Nephron progenitor cell (in vitro differentiated cells): ENCODE data around the gene GSTP1.
"Not testable (repeated sequence)": the region's sequence is repeated elsewhere in the genome, so short reads cannot be mapped to it uniquely, and the experiment has no call there.

Source experiments
- DNase-seq: peaks from one replicate; pipeline ENCODE4 v3.0.0; 2021
- H3K27ac Mint-ChIP-seq: 2 replicates; pipeline ENCODE4 v1.8.0; 2021; ENCODE audit warnings: mild to moderate bottlenecking, moderate library complexity, mixed read lengths
- H3K27me3 Mint-ChIP-seq: 2 replicates; pipeline ENCODE4 v1.8.0; 2021; ENCODE audit warnings: mild to moderate bottlenecking, low read depth, mixed read lengths; ENCODE audit not compliant: poor library complexity
- H3K36me3 Mint-ChIP-seq: 2 replicates; pipeline ENCODE4 v1.8.0; 2021; ENCODE audit warnings: low read depth, mixed read lengths
- H3K4me1 Mint-ChIP-seq: 2 replicates; pipeline ENCODE4 v1.8.0; 2021; ENCODE audit warnings: mixed read lengths
- H3K4me3 Mint-ChIP-seq: 2 replicates; pipeline ENCODE4 v1.8.0; 2021; ENCODE audit warnings: mild to moderate bottlenecking, moderate library complexity, mixed read lengths
- H3K9me3 Mint-ChIP-seq: 2 replicates; pipeline ENCODE4 v1.8.0; 2021; ENCODE audit warnings: mild to moderate bottlenecking, moderate library complexity, mixed read lengths
- CTCF ChIP-seq: fragments of 200-600 bp; sonication (generic); IDR thresholded peaks from 2 replicates; pipeline ENCODE4 v1.5.0; 2021; ENCODE audit warnings: antibody characterized with exemption

The GSTP1 gene

GRCh38 chr11:67599149-67599548, 15.5 kb downstream of the GSTP1 start:
- TF ChIP-seq CTCF, result no peak
- Mint-ChIP-seq H3K36me3 (no peaks in the 10 kb centered on the region), H3K4me1 (peaks cover 13% of the 10 kb centered on the region), H3K27me3 (peaks cover 20% of the 10 kb centered on the region), H3K27ac (no peak overlapping the region), H3K9me3 (peaks cover 49% of the 10 kb centered on the region), H3K4me3 (no peak overlapping the region)
- DNase-seq, result no peak

- DNase-seq, result no peak
These were observed 16.9 kb downstream of the GSTP1 start for GRCh38 chr11:67600324-67601029.

GRCh38 chr11:67601098-67601497, 17.5 kb downstream of the GSTP1 start:
- no peak for TF ChIP-seq CTCF
- Mint-ChIP-seq H3K27me3 (peaks cover 33% of the 10 kb centered on the region), H3K27ac (no peak overlapping the region), H3K9me3 (peaks cover 47% of the 10 kb centered on the region), H3K4me3 (no peak overlapping the region), H3K36me3 (no peaks in the 10 kb centered on the region), H3K4me1 (peaks cover 20% of the 10 kb centered on the region)
- no peak for DNase-seq

More at GRCh38 chr11:67600324-67601029, 16.9 kb downstream of the GSTP1 start:
- no peak overlapping the region for H3K27ac Mint-ChIP-seq
- no peak for TF ChIP-seq CTCF
- peaks cover 29% of the 10 kb centered on the region for H3K27me3 Mint-ChIP-seq
- peaks cover 49% of the 10 kb centered on the region for H3K9me3 Mint-ChIP-seq
- no peak overlapping the region for H3K4me3 Mint-ChIP-seq
- H3K4me1 Mint-ChIP-seq, result peaks cover 14% of the 10 kb centered on the region
- no peaks in the 10 kb centered on the region for H3K36me3 Mint-ChIP-seq

- H3K36me3 Mint-ChIP-seq, DNase-seq, H3K4me3 Mint-ChIP-seq, H3K27ac Mint-ChIP-seq: not testable (repeated sequence)
- peaks cover 30% of the 10 kb centered on the region for H3K4me1 Mint-ChIP-seq
- peaks cover 33% of the 10 kb centered on the region for H3K27me3 Mint-ChIP-seq
- H3K9me3 Mint-ChIP-seq, result peaks cover 22% of the 10 kb centered on the region
These were observed 20.5 kb downstream of the GSTP1 start for GRCh38 chr11:67604119-67604518.

DNA sequence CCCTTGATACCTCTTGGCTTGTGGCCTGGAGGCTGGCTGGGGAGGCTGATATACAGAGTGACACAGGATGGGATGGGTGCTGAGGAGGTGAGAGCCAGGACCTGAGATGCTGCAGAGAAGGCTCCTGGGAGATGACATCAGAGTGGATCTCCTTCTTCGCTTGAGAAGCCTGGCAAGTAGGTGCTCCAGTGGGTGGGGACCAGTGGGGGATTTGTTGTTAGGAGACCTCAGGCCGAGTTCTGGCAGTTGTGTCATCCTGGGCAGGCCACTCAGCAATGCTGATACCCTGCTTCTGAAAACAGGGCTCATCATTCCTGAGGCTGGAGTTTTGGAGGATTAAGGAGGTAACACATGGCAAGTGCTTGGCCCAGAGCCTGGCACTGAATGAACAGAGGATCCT, 21.2 kb downstream of the GSTP1 start:
- no peak for DNase-seq
- peak overlapping the region; percentile 9 for H3K4me3 Mint-ChIP-seq

More for the DNA sequence above, 21.2 kb downstream of the GSTP1 start:
- no peak overlapping the region for H3K27ac Mint-ChIP-seq
- peaks cover 16% of the 10 kb centered on the region for H3K9me3 Mint-ChIP-seq
- H3K4me1 Mint-ChIP-seq, result peaks cover 28% of the 10 kb centered on the region
- TF ChIP-seq CTCF, result no peak
- H3K27me3 Mint-ChIP-seq, result peaks cover 33% of the 10 kb centered on the region
- H3K36me3 Mint-ChIP-seq, result peaks cover 9% of the 10 kb centered on the region
